ENCODE measurements around the gene NOP53. TPM values are rescaled to one million over a fixed set of nuclear protein-coding genes. Genes with fewer than 3 reads are reported as not detected.

Gene NOP53
- total RNA-seq, 1 experiment from 2014 or later = 146 TPM

DNA sequence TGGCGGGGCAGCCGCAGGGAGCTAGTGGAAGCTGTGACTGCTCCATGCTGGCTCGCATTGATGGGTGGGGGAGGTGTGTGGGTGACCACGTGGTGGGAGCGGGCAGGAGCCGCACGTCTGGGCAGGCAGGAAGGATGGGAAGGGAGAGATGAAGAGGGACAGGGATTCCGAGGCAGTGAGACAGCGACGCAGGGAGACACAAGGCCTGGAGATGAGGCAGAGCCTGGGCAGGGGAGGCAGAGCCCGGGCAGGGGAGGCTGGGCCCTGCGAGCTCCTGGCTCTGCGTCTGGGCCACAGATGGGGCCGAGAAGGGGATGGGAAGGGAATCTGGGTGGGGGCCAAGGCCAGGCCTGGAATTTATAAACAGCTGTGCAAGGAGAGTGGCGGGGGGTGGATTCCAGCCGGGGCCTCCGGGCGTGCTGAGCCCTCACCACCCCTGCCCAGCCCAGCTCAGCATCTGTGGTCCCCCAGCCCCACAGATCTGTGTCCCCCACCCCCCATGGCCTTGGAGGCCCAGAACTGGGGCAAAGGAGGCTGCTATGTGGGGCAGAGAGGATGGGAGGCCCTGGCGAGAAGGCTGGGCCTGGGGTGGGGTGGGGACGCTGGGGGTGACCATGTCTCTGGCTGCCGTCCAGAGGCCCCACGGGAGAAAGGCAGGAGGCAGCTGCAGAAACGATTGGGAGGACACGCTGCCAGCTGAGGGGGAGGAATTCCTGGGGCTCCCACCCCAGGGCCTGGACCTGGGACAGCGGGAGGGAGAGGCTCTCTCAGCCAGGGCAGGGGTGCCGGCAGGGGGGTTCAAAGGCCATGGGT lies 26.1 kb upstream of the NOP53 start:
- TF ChIP-seq, protein P1, sequence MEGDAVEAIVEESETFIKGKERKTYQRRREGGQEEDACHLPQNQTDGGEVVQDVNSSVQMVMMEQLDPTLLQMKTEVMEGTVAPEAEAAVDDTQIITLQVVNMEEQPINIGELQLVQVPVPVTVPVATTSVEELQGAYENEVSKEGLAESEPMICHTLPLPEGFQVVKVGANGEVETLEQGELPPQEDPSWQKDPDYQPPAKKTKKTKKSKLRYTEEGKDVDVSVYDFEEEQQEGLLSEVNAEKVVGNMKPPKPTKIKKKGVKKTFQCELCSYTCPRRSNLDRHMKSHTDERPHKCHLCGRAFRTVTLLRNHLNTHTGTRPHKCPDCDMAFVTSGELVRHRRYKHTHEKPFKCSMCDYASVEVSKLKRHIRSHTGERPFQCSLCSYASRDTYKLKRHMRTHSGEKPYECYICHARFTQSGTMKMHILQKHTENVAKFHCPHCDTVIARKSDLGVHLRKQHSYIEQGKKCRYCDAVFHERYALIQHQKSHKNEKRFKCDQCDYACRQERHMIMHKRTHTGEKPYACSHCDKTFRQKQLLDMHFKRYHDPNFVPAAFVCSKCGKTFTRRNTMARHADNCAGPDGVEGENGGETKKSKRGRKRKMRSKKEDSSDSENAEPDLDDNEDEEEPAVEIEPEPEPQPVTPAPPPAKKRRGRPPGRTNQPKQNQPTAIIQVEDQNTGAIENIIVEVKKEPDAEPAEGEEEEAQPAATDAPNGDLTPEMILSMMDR (conservative IDR thresholded peaks at IDR 0.05; ENCODE audit: low read depth, low read length) = no peak
- TF ChIP-seq EZH2 (IDR thresholded peaks at IDR 0.05; ENCODE audit: borderline replicate concordance, low read depth, low read length, poor library complexity, severe bottlenecking) = no peak
- Histone ChIP-seq H3K9me3 (ENCODE audit: low read depth, low read length, poor library complexity, severe bottlenecking) (no peaks in the 10 kb centered on the region), H3K36me3 (ENCODE audit: insufficient read depth, low read length, poor library complexity, severe bottlenecking) (no peaks in the 10 kb centered on the region), H3K27me3 (replicated peaks; ENCODE audit: insufficient read depth, low read depth, low read length, poor library complexity) (no peaks in the 10 kb centered on the region), H3K27ac (ENCODE audit: low read depth, low read length, poor library complexity, severe bottlenecking) (peak overlapping the region; percentile 23), H3K4me3 (ENCODE audit: low read depth, low read length, poor library complexity, severe bottlenecking) (no peak overlapping the region), H3K4me1 (ENCODE audit: insufficient read depth, low read length, poor library complexity, severe bottlenecking) (peaks cover 16% of the 10 kb centered on the region)
- BruUV-seq (replicated peaks) = no TSS peak
- intact Hi-C loops (cut with micrococcal nuclease; ENCODE audit: unreplicated experiment) = no loop called here
- DNase-seq (ENCODE audit: low spot score) = peak; percentile 30
- ChIA-PET POLR2A (ENCODE audit: low non-redundant PET) (interaction anchor here (0.6 to 0.9 kb wide), 3 partner anchors 23 to 1662 kb away, joined by 4 to 11 read pairs (median 8); no protein-coding TSS in a partner anchor), CTCF (interaction anchor here (0.6 to 1.2 kb wide), 2 partner anchors 12 to 19 kb away, joined by 3 to 10 read pairs; no protein-coding TSS in a partner anchor)

- DNase-seq (ENCODE audit: low spot score) = no peak
Observed at GRCh38 chr19:47720669-47721422, 24.5 kb upstream of the NOP53 start.

DNA sequence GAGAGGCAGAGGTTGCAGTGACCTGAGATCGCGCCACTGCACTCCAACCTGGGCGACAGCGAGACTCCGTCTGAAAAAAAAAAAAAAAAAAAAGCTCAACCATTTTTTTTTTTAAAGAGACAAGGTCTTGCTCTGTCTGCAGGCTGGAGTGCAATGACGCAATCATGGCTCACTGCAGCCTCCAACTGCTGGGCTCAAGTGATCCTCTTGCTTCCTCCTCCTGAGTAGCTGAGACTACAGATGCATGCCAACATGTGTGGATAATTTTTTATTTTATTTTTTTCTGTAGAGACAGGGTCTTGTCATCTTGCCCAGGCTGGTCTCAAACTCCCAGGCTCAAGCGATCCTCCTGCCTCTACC lies 21.8 kb upstream of the NOP53 start:
- TF ChIP-seq EZH2 (IDR thresholded peaks at IDR 0.05; ENCODE audit: borderline replicate concordance, low read depth, low read length, poor library complexity, severe bottlenecking) = no peak
- TF ChIP-seq, protein P1 (conservative IDR thresholded peaks at IDR 0.05; ENCODE audit: low read depth, low read length) = no peak
- CTCF ChIA-PET = interaction anchor here (0.6 kb wide), 1 partner anchor 20 kb away, joined by 5 read pairs; no protein-coding TSS in a partner anchor
- H3K36me3 ChIP-seq (ENCODE audit: insufficient read depth, low read length, poor library complexity, severe bottlenecking) = no peaks in the 10 kb centered on the region
- no peaks in the 10 kb centered on the region for H3K9me3 ChIP-seq (ENCODE audit: low read depth, low read length, poor library complexity, severe bottlenecking)
- POLR2A ChIA-PET (ENCODE audit: low non-redundant PET) = interaction anchor here (0.6 kb wide), 2 partner anchors 41 to 375 kb away, joined by 4 to 10 read pairs; no protein-coding TSS in a partner anchor
- H3K27ac ChIP-seq (ENCODE audit: low read depth, low read length, poor library complexity, severe bottlenecking) = no peak overlapping the region
- peaks cover 16% of the 10 kb centered on the region for H3K4me1 ChIP-seq (ENCODE audit: insufficient read depth, low read length, poor library complexity, severe bottlenecking)
- H3K27me3 ChIP-seq (replicated peaks; ENCODE audit: insufficient read depth, low read depth, low read length, poor library complexity) = no peaks in the 10 kb centered on the region
- DNase-seq (ENCODE audit: low spot score) = peak; percentile 62
- no TSS peak for BruUV-seq (replicated peaks)
- H3K4me3 ChIP-seq (ENCODE audit: low read depth, low read length, poor library complexity, severe bottlenecking) = peak overlapping the region; percentile 25
- intact Hi-C loops (cut with micrococcal nuclease; ENCODE audit: unreplicated experiment) = no loop called here

More at GRCh38 chr19:47720669-47721422, 24.5 kb upstream of the NOP53 start:
- ChIA-PET POLR2A (ENCODE audit: low non-redundant PET) (no interaction called here), CTCF (interaction anchor here (0.7 kb wide), 1 partner anchor 45 kb away, joined by 4 read pairs; no protein-coding TSS in a partner anchor)
- peaks cover 16% of the 10 kb centered on the region for H3K4me1 ChIP-seq (ENCODE audit: insufficient read depth, low read length, poor library complexity, severe bottlenecking)
- no peak overlapping the region for H3K27ac ChIP-seq (ENCODE audit: low read depth, low read length, poor library complexity, severe bottlenecking)
- no peaks in the 10 kb centered on the region for H3K27me3 ChIP-seq (replicated peaks; ENCODE audit: insufficient read depth, low read depth, low read length, poor library complexity)
- TF ChIP-seq, protein P1 (conservative IDR thresholded peaks at IDR 0.05; ENCODE audit: low read depth, low read length) = no peak
- TF ChIP-seq EZH2 (IDR thresholded peaks at IDR 0.05; ENCODE audit: borderline replicate concordance, low read depth, low read length, poor library complexity, severe bottlenecking) = no peak
- H3K4me3 ChIP-seq (ENCODE audit: low read depth, low read length, poor library complexity, severe bottlenecking) = no peak overlapping the region
- H3K36me3 ChIP-seq (ENCODE audit: insufficient read depth, low read length, poor library complexity, severe bottlenecking) = no peaks in the 10 kb centered on the region
- BruUV-seq (replicated peaks) = no TSS peak
- no peaks in the 10 kb centered on the region for H3K9me3 ChIP-seq (ENCODE audit: low read depth, low read length, poor library complexity, severe bottlenecking)
- intact Hi-C loops (cut with micrococcal nuclease; ENCODE audit: unreplicated experiment) = no loop called here
